ENCODE measurements around the gene PDE10A. TPM values are rescaled to one million over a fixed set of nuclear protein-coding genes. Genes with fewer than 3 reads are reported as not detected.

The PDE10A gene
- total RNA-seq, 1 experiment from 2014 or later, result 0.07 TPM

DNA sequence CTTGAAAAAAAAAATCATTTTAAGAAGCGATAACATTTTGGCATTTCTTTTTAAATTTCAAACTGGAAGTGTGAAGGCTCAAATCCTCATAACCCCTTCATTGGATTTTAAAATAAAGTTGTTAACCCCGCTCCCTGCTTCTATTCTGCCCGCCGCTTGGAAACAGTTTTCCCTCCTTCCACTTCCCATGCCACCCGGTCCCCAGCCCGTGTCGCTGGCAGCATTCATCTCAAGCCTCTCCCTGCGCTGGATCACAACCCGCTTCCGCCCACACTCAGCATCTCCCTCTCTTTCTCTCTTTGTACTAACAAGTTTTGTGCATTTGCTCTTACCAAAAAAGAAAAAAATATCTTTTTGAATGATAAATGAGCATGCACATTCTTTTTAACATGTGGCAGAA lies 15.4 kb upstream of the PDE10A start:
- DNase-seq (ENCODE audit: low read depth), result no peak

DNA sequence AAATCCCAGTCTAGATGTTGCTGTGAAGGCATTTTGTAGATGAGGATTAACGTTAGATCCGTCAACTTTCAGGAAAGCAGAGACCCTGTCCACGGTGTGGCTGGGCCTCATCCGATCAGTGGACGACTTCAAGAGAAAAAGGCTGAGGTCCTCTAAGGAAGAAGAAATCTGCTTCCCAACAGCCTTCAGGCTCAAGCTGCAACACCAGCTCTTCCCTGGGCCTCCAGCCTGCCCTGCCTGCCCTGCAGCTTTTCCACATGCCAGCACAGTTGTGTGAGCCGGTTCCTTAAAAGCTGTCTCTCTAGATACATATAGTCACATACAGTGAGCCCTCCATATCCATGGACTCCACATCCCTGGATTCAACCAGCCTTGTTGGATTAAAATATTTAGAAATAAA lies 14.1 kb upstream of the PDE10A start:
- no peak for DNase-seq (ENCODE audit: low read depth)

DNA sequence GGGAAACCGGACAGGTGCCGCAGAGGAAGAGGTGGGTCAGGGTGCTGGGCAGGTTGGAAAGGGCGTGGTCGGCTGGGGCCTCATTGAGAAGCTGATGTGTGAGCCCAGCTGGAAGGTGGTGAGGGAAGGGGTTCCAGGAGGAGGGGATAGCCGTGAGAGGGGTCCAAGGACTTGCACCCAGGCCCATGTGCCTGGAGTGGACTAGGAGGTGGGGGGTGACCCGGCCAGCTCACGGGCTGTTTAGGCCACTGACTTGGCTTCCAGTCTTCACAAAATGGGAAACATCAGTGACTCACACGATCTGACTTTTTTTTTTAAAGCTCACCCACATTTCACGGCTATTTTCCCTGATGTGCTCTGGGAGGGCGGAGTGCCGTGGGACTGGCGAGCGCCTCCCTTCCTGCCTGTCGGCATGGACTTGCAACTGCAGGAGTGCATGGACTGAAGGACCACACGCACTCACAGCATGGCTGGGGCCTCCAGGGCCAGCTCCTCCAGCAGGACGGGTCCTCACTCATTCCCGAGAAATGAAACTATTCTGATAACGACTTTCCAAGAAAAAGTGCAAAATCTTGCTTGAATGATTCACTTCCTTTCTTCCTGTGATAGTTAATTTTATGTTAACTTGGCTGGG lies 13.5 kb upstream of the PDE10A start:
- DNase-seq (ENCODE audit: low read depth), result peak; percentile 61

DNA sequence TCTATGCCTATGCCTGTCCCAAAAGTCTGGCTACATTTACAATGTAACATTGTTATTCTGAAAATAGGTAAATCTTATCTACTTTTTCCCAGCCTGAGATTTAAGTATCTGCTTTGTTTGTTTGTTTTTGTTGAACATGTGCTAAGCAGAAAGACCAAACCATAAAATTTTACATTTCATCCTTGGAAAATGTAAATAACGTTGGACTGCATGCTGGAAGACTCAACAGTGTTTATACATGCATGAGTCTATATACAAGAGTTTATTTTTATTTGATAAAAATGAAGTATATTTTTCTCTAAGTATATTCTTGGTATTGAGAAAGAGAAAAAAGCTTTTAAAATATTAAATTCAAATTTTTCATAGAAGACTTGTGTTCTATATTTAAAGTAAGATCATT lies 12.1 kb upstream of the PDE10A start:
- no peak for DNase-seq (ENCODE audit: low read depth)

DNA sequence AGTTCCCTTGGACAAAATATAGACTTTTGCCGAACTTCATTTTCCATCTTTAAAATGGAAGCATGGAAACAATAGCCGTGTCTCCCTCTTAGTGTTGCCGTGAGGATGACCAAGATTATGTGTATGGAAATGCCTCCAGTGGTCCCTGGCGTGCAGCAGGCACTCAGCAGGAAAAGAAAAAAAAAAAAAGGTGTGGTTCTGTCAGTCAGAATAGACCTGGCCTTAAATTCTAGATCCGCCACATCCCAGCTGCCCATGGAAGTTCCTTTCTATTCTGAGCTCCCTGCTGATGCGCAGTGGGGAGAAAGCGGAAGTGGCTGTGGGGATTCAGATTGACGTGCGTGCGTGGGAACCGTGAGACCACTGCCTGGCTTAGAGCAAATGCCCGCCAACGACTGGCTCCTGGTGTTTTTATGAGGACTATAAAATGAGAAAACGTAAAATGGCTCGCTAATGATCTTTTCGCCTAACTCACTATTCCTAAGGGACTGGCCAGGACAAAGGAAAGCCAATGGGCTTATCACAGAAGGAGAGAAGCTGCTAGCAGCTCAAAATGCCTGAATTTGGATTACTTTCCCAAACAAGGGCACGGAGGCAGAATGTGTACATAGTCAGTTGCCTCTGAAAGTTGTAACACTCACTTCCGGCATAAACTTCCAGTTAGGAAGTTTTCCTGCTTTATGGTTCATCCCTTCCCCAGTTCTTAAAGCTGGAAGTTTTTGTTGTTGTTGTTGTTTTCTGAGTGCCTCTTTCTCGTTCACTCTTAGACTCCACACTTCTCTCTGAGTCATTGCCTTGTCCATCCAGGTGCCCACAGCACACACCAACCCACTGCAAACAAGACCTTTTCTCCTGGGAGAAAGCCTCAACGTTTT lies 11.4 kb upstream of the PDE10A start:
- no peak for DNase-seq (ENCODE audit: low read depth)

DNA sequence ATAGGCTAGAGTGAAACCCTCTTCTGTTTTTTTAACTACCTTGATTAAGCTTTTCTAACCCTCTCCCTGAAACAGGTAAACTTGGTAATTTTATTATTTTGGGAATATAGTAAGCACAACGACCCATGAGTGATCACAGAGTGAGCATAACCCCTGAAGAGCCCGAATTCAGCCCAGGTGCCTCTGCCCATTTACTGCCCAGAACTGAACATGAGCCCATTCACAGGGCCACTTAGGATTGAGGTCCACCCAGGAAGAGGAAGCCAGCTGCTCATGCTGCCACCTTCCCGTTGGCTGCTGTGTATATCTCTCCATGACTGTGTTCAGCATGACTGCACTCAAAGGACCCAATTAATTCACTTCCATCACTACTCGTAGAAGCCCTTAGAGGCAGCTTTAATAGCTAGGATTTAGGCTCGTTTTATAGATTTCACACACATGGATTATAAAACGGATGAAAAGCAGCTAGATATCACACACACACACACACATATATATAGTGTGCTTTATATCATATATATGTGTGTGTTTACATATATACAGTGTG lies 8.3 kb upstream of the PDE10A start:
- no peak for DNase-seq (ENCODE audit: low read depth)

DNA sequence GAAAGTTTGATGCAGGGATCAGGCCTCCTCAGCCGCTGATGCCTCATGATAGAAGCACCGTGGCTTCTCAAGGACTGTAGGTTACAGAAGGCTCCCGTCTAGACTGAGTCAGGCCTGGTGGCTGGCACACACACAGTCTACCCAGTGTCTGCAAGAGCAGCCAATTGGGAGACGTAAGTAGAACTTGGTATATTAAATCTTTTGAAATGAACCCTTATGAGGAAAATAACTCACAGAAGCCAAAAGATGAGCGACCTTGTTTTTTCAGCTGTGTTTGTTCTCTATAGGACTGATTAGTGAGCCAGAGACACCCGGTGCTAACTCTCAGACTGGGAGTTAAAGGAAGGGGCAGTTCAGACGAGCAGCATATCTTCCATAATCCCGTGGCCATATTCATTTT lies 5.9 kb upstream of the PDE10A start:
- DNase-seq (ENCODE audit: low read depth), result no peak

DNA sequence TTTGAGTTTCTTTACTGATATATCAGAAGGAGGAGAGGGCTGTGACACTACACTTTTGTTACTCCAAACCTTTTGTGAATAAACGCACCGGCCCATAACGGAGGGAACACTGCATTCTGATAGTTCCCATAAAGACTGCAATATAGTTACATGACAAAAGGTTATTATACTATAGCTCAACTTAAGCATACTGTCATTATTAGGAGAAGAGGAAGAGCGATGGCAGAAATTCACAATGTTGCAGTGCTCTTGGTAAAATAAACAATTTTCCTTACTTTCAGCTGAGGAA lies 2.3 kb upstream of the PDE10A start:
- no peak for DNase-seq (ENCODE audit: low read depth)

DNA sequence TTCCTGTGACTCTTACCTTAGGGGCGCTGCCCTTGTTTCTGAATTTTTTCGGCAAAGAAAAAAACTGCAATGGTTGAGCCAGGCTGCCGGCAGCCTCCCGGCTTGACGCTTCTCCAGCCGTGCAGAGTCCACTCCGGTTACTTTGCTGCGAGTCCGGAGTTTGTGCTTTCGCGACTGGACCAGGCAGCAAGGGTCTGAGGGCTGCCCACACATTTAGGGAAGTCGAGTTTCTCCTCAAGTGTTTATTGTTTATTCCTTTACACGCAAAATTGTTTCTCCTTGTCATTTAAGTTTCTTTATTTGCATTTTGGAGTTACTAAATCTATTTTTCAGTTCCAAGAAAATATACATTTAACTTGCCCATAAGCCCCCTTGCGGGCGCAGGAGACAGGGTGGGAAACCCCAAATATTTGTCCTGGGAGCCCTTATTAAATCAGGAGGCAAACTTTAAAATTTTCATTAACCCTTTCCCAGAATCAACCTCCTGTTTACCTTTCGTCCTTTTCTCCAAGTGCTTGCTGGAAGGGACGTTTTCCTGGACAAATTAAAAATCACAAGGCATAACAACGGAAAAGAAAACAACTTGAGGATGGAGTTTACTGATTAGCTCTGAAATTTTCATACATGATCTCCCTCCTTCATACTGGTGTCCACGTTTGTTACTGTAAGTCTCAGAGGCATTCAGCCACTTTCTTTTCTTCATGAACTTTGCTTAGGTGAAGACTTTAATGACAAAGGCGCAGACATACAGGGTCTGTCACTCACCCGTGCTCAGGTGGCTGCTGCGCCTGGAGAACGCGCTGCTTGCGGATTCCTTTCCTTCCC lies 1.7 kb upstream of the PDE10A start:
- no peak for DNase-seq (ENCODE audit: low read depth)

DNA sequence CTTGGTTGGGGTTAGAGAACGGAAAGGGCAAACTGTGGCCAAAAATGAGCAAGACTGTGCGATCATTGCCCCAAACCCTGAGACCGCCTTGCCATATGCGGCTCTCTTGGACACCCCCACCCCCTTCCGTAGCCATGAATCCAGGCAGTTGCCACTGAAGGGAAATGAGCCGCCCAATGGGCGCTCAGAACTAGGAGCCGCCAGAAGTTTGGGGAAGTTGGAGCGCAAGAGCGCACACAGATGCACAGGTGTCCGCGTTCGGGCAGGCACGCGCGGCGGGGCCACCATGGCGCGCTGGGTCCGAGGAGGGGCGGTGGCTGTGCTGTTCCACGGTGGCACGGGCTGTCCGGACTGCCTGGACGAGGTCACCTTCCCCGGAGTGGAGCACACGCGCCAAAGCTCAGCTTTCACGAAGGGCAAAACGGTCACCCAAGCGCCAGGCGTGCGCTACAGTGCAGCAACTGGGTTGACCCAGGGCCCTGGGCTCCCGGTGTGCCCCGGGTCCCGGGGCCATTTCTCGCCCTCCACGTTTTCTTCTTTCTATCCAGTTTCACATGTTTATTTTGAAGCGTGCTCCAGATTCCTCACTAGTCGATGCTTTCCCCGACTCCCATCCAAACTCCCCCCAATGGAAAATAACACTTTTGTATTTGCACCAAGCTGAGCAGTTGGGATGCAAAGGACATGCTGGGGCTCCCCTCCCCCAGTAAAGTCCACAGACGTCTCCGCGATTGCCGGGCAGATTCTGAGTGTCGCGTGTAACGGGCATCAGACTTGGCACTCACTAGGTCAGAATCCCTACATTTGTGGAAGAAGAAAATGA lies 906 bp upstream of the PDE10A start:
- no peak for DNase-seq (ENCODE audit: low read depth)

DNA sequence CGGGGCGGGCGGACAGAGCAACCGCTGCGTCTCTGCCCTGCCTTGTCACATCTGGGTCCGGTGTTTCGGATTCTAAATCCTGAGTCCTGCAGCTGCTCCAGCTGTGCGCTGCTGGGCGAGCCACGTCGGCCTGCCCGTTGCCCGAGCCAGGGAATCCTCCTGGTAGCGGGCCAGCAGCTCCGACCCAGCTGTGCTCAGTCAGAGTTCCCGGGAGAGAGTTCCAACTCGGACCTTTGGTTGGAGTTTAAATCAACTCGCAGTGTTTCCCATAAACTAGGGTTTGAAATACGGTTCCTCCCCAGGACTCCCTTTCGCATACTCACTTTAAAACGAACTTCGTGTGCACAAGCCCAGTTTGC lies 315 bp upstream of the PDE10A start:
- no peak for DNase-seq (ENCODE audit: low read depth)

DNA sequence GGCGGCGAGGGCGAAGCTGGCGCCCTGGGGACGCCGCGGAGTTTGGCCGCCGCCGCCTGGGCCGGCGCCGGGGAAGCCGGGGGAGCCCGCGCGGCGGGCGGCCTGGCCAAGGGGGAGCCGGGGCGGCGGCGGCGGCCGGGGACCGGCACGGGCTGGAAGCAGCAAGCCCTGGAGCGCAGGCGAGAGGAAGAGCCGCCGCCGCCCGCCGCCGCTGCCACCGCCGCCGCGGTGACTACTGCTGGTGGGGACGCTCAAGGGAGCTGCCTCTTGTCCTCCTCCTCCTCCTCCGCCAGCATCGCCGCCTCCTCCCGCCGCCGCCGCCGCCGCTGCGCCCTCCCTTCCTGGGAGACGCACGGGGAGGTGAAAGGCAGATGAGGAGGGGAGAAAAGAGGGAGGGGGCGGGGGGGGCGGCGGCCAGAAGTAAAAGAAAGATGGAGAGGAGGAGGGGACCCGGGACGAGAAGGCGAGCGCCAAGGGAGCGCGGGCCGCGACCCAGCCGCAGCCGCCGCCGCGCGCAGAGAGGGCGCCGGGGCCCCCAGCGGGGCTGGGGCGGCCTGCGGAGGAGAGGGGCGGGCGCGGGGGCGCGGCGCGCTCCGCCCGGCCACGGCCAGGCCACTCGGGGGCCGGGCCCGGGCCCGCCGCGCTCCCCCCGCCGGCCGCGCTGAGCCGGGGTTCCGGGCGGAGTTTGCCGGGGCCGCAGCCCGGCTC lies 846 bp downstream of the PDE10A start:
- DNase-seq (ENCODE audit: low read depth), result no peak

DNA sequence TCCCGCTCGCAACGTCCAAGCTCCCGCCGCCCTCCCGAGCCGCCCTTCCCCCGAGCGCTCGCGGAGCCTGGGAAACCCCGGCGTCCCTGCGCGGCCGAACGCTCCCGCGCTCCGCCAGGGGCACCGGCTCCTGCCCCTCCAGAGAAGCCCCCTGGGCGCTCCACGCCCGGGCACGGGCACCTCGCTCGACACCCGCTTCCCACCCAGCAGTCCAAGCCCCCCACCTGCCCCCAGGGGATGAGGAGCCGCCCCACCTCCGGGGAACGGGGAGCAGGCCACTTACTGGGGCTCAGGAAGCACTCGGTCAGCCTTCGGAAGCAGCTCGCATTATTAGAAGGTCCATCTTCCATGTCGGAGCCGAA lies 1.4 kb downstream of the PDE10A start:
- no peak for DNase-seq (ENCODE audit: low read depth)

DNA sequence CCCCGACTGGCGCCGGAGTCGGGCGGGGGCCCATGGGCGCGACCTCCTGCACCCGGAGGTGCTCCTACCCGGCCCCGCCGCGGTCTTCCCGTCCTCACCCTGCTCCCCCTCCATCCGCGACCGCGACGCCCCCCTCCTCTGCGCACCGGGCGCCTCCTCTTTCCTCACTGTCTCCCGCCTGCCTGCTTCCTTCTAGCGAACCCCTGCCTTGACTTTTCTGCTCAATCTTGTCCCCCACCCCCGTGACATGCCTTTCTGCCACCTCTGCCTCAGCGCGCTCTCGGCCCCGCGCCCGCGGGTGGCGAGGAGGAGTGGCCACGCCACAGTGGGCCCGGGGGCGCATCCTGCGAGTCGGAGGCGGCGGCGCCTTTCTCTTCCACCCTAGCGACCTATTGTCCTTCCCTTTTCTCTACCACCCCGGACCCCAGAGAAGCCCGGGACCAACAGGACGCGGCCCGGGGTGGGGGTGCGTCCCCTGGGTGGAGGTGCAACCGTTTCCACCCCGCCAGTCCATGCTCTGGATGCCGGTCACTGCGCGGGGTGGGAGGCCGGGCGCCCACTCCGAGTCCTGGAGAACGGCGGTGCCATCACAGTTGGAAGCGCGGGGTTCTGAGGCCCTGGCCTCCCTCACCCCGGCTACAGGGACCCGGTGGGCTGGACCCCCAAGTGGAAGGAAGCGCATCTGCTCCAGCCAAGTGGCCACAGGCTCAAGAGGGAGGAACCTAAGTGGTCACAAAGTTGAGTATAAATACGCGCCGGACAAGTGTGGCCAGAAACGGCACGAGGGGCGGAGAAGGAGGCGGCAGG lies 2.0 kb downstream of the PDE10A start:
- DNase-seq (ENCODE audit: low read depth), result no peak

DNA sequence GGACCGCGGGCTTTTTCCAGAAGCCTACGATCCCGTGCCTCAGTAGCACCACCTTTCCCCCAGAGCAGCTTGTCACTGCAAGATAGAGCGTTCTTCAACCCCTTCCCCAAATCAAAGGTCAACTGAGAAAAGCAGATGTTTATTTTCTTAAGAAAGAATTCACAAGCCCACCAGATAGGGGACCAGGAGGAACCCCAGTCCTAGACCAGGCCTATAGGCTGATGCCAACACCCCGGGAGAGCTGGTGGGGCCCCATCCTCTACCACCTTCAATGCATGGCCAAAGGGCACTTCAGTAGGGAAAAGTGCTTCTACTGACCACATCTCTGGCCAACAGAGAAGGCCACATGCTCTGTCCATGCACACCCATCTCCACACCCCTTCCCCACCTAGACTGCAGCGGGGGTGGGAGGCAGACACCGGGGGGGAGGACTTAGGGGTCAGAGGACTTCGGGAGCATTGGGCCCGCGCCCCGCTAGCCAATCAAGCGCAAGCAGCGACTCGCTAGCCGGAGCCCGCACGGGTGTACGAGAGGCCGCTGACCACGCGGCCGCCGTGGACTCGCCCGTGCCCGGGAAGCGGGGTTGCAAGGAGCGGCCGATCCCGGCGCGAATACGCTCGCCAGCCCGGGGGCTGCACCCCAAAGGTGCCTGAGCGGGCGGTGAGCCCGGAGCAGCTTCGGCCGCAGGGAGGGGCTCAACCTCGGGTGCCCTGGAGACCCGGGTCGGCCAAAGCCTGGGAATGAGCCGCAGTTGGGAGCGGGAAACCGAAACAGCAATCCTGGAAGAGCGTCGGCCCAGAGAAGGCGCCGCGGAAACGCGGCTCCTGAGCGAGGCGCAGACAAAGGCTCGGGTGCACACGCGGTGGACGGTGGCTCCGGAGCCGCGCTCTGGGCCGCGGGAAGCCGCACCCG lies 2.8 kb downstream of the PDE10A start:
- DNase-seq (ENCODE audit: low read depth), result no peak

DNA sequence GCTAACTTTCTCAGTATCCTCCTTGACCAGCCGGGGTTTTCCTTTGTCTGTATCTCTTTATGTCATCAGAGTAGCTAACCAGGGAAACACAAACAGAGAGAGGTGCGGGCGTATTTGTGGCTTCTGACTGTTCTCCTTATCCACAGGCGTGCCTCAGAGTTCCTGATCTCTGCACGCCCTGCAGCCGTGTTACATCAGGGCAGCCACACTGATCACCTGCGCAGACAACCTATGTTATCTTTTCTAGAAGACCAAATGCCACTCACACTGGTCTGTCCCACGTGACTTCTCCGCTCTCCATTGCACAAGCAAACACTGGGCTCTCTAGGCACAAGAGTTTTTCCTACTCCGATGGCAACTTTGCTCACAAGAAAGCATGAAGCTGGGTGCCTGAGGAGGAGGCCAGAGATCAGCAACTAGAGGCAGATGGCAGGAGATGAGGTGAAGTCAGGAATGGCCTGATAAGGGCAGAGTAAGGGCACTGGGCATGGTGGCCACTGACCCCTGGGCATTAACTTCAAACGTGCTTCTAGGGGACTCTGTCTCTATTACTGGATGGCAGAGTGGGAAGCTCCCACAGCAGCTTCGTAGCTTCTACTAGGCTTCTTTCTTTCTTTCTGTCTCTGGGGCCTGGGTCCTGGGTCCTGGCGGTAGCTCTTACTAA lies 4.5 kb downstream of the PDE10A start:
- no peak for DNase-seq (ENCODE audit: low read depth)

DNA sequence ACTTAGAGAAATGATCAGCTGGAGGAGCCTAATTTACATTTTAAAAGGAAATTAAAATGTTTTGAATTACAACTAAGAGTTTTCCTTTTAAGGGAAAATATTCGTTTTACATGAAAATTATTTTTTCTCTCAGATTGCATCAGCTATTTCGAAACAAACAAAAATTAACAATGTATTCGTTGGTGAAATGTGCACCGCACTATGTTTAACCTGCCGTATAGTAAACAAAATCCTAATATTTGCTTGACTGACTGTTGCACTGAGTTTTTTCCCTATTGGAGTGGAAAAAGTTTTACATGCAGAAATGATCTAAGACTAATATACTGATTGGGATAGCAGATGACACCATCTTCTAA lies 5.7 kb downstream of the PDE10A start:
- DNase-seq (ENCODE audit: low read depth), result no peak

DNA sequence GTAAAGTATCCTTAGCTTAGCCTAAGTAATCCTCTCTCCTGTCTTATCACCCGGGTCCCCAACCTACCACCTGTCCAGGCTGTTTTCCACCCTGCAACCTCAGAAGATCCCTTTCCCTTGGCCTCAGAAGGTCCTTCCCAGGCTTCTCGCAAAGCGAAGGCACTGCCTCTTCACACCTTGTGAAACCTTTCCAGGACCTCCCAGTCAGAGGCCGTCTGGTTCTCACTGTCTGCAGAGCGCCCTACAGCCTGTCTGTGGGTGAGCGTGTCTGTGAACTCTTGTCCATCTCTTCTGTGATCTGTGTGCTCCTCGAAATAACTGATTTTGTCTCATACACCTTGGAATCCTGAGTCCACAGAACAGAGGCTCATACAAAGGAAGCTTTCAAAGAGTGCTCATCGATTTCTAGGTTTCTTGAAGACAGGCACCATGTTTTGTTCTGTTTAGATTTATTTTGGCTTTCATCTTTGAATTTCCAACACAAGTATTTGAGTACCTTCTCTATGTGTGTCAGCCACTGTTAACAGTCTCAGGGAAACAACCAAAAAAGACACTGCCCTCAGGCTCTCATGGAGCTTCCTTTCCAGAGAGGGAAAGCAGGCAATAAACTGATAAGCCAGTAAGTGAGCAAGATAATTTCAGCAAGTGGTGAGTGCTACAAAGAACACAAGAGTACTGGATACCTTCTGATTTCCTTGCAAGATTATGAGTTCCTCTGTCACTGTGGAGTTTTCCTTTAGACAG lies 6.3 kb downstream of the PDE10A start:
- DNase-seq (ENCODE audit: low read depth), result no peak
